GM21367 (cell line): Measurements from ENCODE around the gene DTX3L.

Experiments
- ATAC-seq: cut with Tn5 transposase; IDR thresholded peaks from one replicate; pipeline ENCODE4 v1.9.1; 2021; ENCODE audit not compliant: unreplicated experiment

Gene DTX3L

DNA sequence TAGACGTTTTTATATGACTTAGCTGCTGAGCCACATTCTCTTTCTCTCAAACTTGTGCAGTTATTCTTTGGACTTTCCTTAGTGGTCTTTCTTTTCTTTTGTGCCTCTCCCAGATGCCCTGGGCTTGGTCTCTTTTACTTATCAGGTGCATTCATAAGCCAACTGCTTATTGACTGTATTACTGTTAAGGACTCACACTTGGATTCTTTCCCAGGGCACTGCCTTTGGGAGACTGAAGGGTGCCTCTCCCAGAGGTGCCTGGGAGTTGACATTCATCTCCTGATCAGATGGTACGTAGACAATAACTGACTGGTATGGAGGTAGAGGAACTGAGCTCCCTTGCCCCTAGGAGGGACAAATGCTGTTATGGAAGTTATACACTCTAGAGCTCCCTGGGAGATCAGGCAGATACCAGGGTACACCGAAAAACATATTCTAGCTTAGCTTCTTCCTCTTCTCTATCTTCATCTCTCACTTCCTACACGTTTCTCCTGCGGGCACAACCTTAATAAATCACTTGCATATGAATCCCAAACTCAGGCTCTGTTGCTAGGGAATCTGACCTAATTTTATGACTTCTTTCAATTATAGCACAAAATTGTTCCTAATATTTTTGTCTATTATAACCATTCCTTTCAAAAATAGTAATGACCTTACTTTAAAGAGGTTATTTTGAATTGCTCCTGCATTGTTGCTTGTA lies 38.0 kb downstream of the DTX3L start:
- ATAC-seq: no peak

DNA sequence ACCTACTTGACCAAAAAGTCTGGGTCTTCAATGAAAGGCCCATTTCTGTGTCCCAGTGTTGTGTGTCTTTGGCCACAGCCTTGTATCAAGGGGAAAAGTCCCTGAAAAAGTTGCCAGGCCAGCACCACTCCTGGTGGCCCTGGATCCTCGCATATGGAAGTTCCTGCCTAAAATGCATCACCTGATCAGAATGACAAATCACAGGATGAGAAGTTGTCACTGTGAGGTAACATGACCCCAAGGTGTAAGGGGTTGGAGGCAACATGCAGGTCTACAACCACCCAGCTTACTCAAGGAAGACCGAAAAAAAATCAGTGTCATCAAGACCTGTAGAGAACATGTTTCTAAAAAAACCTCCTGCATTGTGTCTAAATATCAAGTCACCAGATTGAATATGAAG lies 38.9 kb downstream of the DTX3L start:
- ATAC-seq: no peak

DNA sequence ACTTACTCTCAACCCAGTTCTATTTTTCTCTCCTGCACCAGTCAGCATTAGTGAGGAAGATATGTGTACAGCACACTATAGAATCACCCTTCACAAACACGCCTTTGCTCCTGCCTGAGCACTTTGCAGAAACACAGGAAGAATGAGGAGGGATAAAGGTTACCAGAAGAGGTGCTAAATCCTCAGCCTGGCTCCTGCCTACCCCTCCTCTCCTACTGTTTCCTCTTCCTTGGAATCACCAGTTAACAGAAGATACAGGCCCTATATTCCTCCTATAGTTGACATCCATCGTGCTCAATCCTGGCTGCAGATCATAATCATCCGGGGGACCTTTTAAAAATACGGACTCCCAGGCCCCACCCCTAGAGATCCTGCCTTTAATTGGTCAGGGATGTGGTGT lies 42.2 kb downstream of the DTX3L start:
- ATAC-seq: no peak

DNA sequence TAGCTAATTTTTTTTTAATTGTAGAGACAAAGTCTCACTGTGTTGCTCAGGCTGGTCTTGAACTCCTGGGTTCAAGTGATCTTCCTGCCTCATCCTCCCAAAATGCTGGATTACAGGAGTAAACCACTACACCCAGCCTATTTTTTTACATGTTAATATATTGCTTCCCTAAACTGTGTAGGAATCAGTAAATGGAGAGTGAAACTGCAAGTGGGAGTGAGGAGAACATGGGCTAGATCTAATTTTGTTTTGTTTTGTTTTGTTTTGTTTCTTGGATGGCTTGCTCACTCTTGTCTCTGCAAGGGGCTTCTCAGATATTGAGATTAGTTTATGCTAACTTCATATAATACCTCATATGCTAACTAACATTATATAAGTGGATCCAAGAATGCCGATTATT lies 44.8 kb downstream of the DTX3L start:
- no peak for ATAC-seq

DNA sequence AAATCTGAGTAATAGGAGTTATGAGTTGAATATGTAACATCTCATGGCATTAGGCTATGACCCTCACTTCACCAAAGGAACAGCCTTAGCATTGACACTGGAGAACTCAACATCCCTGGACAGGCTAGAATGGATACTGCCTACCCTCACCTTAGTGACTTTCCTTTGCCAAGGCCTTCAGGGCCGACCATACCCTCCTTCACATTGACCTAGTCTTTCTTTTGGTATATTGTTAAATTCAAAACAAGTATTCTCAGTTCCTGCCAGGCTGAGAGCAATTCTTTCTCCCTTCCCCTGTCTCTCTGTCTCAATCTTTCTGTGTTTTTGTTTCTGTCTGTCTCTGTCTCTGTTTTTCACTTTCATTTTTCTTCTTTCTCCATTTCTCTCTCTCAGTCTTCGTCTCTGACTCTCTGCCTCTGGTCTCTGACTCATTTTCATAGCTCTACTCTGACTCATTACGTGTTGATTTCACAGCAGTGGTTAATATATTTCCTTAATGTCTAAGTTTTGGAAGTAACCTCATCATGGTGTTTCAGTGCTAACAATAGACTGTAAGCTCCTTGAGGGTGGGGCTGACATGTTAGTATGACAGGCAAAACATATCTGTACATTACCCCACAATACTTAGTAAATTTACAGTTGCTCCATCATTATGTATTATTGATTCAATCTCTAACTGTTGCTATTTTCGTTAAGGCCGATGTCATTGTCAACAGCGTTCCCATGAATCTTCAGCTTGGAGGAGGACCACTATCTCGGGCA lies 45.8 kb downstream of the DTX3L start:
- ATAC-seq: peak; percentile 93

DNA sequence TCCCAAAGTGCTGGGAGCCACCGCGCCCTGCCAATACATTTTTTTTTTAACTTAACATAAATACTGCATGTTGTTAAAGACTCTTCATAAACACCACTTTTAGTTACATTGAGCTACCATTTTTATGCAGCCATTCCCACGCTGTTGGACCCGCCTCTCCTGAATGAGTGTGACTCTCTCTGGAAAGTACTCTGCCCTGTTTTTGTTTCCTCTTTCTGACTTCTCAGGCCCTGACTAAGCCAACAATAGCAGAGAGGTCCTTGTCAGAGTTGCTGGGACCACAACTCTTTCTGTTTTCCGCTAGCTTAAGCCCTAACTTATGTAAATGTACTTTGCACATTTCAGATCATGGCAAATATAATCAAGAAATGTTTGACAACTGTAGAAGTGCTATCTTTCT lies 48.6 kb downstream of the DTX3L start:
- ATAC-seq: no peak

DNA sequence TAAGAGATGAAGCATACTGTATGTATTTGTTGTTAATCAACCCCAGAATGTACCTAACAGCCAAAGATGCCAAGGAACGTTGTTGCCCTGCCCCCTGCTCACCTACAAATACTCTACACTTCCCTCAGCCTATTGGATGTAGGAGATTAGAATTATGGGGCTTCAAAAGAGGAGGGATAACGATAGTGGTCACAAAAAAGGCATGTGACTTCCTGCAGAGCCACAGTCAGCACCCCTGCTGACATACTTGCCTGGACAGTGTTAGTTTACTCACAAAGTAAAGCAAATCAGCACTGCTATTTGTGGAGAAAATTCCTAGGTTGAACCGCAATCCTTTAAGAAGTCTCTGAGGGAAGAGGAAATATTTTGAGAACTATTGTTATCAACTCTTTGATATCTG lies 51.2 kb downstream of the DTX3L start:
- no peak for ATAC-seq

DNA sequence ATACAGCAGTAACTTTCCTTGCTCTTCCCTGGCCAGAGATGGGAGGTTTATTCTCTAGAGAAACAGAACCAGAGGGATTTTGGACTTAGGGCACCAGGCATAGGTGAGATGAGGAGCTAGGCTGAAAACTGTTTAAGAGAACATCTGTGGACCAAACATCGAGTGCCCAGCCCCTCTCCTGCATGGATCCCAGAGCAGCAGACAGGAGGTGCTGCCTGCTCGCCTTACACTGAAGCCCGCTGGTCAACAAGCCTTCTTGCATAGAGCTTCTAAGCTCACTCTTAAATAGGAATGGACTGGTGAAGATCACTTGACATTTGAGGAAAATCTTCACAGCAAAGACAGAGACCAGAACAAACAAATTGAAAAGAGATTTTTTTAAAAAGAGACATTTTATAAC lies 54.5 kb downstream of the DTX3L start:
- no peak for ATAC-seq

DNA sequence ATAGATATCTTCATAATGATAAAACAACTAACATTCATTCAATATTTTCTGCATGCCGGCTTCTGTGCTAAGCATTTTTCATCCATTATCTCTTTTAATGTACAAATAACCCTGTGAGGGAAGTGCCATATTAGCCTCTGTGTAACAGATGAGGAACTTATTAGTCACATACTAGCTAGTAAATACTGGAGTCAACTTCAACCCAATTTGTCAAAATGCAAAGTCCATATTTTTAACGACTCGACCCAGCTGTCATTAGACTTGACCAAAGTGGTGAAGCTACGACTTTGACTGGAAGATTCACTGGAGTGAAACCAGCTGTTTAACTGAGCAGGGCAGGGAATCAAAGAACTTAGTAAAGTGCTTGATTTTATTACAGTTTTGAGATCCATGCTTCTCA lies 54.9 kb downstream of the DTX3L start:
- no peak for ATAC-seq

DNA sequence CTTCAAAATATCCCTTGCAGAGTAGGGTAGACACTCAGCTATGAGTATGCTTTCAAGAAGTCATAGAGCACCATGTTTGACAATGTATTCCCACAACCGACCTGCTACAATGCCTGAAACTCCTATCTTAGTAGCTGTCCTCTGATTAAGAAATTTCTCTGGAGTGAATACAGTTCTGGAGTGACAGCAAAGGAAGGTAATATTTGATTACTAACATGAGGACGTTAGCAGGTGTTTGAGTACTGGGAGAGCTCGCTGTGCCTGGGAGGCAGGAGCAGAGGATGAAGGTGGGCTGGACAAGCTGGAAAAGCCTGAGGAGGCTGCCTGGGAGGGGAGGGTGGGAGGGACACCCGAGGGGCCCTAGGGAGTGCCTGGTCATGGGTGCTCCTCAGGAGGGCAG lies 56.3 kb downstream of the DTX3L start:
- no peak for ATAC-seq

DNA sequence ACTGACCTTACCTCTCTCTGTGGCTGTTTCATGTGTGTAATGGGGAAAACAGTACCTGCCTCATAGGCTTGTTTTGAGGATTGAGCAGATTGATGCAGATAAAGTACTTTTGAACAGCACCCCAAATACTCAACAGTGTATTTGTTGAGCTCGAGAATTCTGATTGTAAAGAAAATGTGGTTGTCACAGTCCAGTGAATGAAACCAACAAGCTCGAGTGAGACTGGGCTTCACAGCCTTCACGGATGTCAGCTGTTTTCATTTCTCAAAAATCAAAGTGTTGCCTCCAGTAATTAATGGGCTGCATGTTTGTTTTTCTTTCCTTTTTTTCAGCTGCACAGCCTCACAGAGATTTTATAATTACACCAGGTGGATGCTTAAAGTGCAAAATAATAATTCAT lies 57.0 kb downstream of the DTX3L start:
- no peak for ATAC-seq

DNA sequence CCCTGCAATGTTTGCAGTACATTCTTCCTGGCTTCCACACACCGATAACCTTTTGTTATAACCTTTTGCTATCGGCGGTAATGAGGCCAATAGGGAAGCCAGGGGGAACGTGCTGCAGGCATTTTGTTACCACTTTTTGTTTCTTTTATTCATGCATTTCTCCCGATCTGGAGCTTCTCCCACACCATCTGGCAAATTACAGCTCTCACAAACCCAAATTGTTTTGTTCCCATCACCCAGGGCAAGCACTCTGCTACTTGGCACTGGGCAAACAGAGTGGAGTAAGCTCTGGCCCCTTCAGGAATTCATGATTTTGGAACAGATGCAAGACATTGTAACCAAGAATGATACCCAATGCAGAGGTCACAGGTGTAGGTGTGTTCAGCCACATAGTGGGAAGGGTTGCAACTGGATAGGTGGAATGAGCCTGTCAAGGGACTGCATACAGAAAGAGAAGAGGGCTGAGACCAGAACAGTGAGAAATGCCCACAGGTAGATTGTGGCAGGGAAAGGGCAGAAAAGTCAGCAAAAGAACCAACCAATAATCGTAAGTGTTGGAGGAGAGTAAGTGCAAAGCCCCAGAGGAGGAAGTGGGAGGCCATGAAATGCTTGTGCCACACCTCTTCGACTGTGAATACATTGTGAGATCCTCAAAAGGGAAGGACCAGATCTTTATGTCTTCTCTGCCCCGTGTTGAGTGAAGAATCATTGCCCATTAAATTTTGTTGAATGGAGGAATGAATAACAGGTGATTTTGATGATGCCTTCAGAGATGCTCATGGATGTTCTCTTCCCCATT lies 59.1 kb downstream of the DTX3L start:
- ATAC-seq: no peak
